ENCODE measurements around the gene RAB10.
"Not testable (repeated sequence)": the region's sequence is repeated elsewhere in the genome, so short reads cannot be mapped to it uniquely, and the experiment has no call there.

The RAB10 gene

GRCh38 chr2:26016012-26016705 is 17.7 kb upstream of the RAB10 start:
- no peak for DNase-seq (ENCODE audit: low read depth)

- not testable (repeated sequence) for DNase-seq (ENCODE audit: low read depth)
These were observed 17.2 kb upstream of the RAB10 start for GRCh38 chr2:26016706-26017045.

- no peak for DNase-seq (ENCODE audit: low read depth)
These were observed 16.3 kb upstream of the RAB10 start for GRCh38 chr2:26017464-26018183.

GRCh38 chr2:26018184-26019055 is 15.5 kb upstream of the RAB10 start:
- DNase-seq (ENCODE audit: low read depth), result peak; percentile 79

- DNase-seq (ENCODE audit: low read depth), result no peak
These were observed 13.6 kb upstream of the RAB10 start for GRCh38 chr2:26020231-26020640.

GRCh38 chr2:26024260-26024659 is 9.6 kb upstream of the RAB10 start:
- no peak for DNase-seq (ENCODE audit: low read depth)

- no peak for DNase-seq (ENCODE audit: low read depth)
These were observed 8.4 kb upstream of the RAB10 start for GRCh38 chr2:26025509-26025908.

- not testable (repeated sequence) for DNase-seq (ENCODE audit: low read depth)
These were observed 5.8 kb upstream of the RAB10 start for GRCh38 chr2:26028083-26028482.

- peak; percentile 30 for DNase-seq (ENCODE audit: low read depth)
These were observed 1.2 kb upstream of the RAB10 start for GRCh38 chr2:26032586-26033269.

- peak; percentile 70 for DNase-seq (ENCODE audit: low read depth)
These were observed 540 bp upstream of the RAB10 start for GRCh38 chr2:26033270-26033817.

- no peak for DNase-seq (ENCODE audit: low read depth)
These were observed 731 bp downstream of the RAB10 start for GRCh38 chr2:26034637-26034992.

- no peak for DNase-seq (ENCODE audit: low read depth)
These were observed 1.3 kb downstream of the RAB10 start for GRCh38 chr2:26035090-26035743.

- DNase-seq (ENCODE audit: low read depth), result no peak
These were observed 5.9 kb downstream of the RAB10 start for GRCh38 chr2:26039603-26040323.

- no peak for DNase-seq (ENCODE audit: low read depth)
These were observed 9.2 kb downstream of the RAB10 start for GRCh38 chr2:26043109-26043508.

- peak; percentile 22 for DNase-seq (ENCODE audit: low read depth)
These were observed 10.2 kb downstream of the RAB10 start for GRCh38 chr2:26043862-26044696.

GRCh38 chr2:26048791-26049190 is 14.9 kb downstream of the RAB10 start:
- no peak for DNase-seq (ENCODE audit: low read depth)

- no peak for DNase-seq (ENCODE audit: low read depth)
These were observed 15.8 kb downstream of the RAB10 start for GRCh38 chr2:26049641-26050040.

GRCh38 chr2:26052740-26053139 is 18.9 kb downstream of the RAB10 start:
- DNase-seq (ENCODE audit: low read depth), result no peak

GRCh38 chr2:26054598-26055348 is 20.9 kb downstream of the RAB10 start:
- DNase-seq (ENCODE audit: low read depth), result no peak

Data from fibroblast of the conjunctiva (primary cell).